LHCN-M2 (cell line): ENCODE measurements around the gene KCTD19. TPM values are rescaled to one million over a fixed set of nuclear protein-coding genes. Genes with fewer than 3 reads are reported as not detected.

ENCODE experiments used
- DNase-seq: peaks from one replicate; pipeline ENCODE4 v3.0.0-alpha.2; 2012; ENCODE audit warnings: low read depth
- total RNA-seq: library from RNA; depleted of rRNA; stranded (reverse); fragments of >200 nt; gene quantifications from 2 replicates; pipeline ENCODE4 v1.2.3, GENCODE V29; 2014

Gene KCTD19
- total RNA-seq, 1 experiment from 2014 or later, result not detected

GRCh38 chr16:67326115-67326471 is 448 bp downstream of the KCTD19 start:
- no peak for DNase-seq

GRCh38 chr16:67317853-67318252 is 8.7 kb downstream of the KCTD19 start:
- DNase-seq, result no peak

GRCh38 chr16:67312719-67313118 is 13.8 kb downstream of the KCTD19 start:
- no peak for DNase-seq

- peak; percentile 99 for DNase-seq
These were observed 14.7 kb downstream of the KCTD19 start for GRCh38 chr16:67311607-67312488.

GRCh38 chr16:67310561-67310960 is 16.0 kb downstream of the KCTD19 start:
- DNase-seq, result no peak

GRCh38 chr16:67305216-67306071 is 21.1 kb downstream of the KCTD19 start:
- DNase-seq, result no peak

GRCh38 chr16:67304020-67304419 is 22.5 kb downstream of the KCTD19 start:
- DNase-seq, result no peak

GRCh38 chr16:67302970-67303369 is 23.6 kb downstream of the KCTD19 start:
- no peak for DNase-seq

- DNase-seq, result no peak
These were observed 24.5 kb downstream of the KCTD19 start for GRCh38 chr16:67302076-67302475.

- DNase-seq, result no peak
These were observed 25.3 kb downstream of the KCTD19 start for GRCh38 chr16:67301080-67301782.

GRCh38 chr16:67299269-67299668 is 27.3 kb downstream of the KCTD19 start:
- no peak for DNase-seq

GRCh38 chr16:67298277-67298676 is 28.3 kb downstream of the KCTD19 start:
- DNase-seq, result no peak

- DNase-seq, result peak; percentile 13
These were observed 30.1 kb downstream of the KCTD19 start for GRCh38 chr16:67296420-67296819.

- no peak for DNase-seq
These were observed 31.6 kb downstream of the KCTD19 start for GRCh38 chr16:67294938-67295361.

GRCh38 chr16:67294171-67294757 is 32.3 kb downstream of the KCTD19 start:
- DNase-seq, result no peak

- DNase-seq, result no peak
These were observed 35.1 kb downstream of the KCTD19 start for GRCh38 chr16:67291461-67291860.

- DNase-seq, result no peak
These were observed 38.6 kb downstream of the KCTD19 start for GRCh38 chr16:67287960-67288359.

- no peak for DNase-seq
These were observed 39.9 kb downstream of the KCTD19 start for GRCh38 chr16:67286441-67287235.

- peak; percentile 44 for DNase-seq
These were observed 41.6 kb downstream of the KCTD19 start for GRCh38 chr16:67284699-67285646.
